Right lobe of liver (tissue), 4 donors: ENCODE measurements around the gene IZUMO1.
A peak's percentile ranks its signal among the peaks of the same experiment; 100 is the strongest.

Experiments used
- CTCF ChIP-seq, 4 donors: fragments of 200-600 bp in 3 of 4; fragments of 450-650 bp in 1 of 4; IDR thresholded peaks; one replicate each; pipeline versions ENCODE4 v1.5.1 to v1.8.0; 2016 to 2022; ENCODE audit warnings: antibody characterized with exemption in 4 of 4, mild to moderate bottlenecking in 2 of 4
- POLR2A ChIP-seq: fragments of 450-650 bp; IDR thresholded peaks from one replicate; pipeline ENCODE4 v1.6.1; 2017; ENCODE audit warnings: antibody characterized with exemption, mild to moderate bottlenecking
- donor health status: DM: no; HTN: no; CAD: no.
- donor health status: DM: no; HTN: no; CAD: no.
- donor health status: DM: no; HTN: yes; CAD: no.

- peak; percentile 33 for TF ChIP-seq POLR2A
- no peak for TF ChIP-seq CTCF (IDR thresholded peaks at IDR 0.05)
Observed at GRCh38 chr19:48740164-48740972, 6.3 kb downstream of the IZUMO1 start, which contains the start of gene RASIP1.
